Measurements from ENCODE around the gene PNPLA4. TPM values are rescaled to one million over a fixed set of nuclear protein-coding genes. Genes with fewer than 3 reads are reported as not detected.

The PNPLA4 gene
- total and polyA plus RNA-seq, 2 of the 13 experiments (the other 11 are each of a cell fraction or from before 2014, with no cell fraction given), result 13.0 to 17.7 TPM

DNA sequence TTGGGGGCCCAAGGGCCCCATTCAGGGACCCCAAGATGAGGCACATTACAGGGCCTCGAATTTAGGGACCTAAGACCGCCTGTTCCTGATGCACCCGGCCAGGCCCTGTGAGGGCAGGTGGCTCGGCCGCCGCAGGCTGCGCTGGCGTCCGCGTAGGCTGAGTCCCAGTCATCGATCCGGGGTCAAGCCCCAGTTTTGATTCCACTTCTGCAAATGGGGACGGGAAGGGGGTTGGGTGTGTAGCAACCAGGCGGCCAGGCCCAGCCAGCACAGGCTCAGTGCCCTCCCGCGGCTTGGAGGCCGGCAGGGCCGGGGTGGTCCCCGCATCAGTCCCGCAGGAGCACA lies 327 bp downstream of the PNPLA4 start (continued):
- TF ChIP-seq, protein P1, sequence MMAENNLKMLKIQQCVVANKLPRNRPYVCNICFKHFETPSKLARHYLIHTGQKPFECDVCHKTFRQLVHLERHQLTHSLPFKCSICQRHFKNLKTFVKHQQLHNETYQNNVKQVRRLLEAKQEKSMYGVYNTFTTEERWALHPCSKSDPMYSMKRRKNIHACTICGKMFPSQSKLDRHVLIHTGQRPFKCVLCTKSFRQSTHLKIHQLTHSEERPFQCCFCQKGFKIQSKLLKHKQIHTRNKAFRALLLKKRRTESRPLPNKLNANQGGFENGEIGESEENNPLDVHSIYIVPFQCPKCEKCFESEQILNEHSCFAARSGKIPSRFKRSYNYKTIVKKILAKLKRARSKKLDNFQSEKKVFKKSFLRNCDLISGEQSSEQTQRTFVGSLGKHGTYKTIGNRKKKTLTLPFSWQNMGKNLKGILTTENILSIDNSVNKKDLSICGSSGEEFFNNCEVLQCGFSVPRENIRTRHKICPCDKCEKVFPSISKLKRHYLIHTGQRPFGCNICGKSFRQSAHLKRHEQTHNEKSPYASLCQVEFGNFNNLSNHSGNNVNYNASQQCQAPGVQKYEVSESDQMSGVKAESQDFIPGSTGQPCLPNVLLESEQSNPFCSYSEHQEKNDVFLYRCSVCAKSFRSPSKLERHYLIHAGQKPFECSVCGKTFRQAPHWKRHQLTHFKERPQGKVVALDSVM (CRISPR knock-in tag; IDR thresholded peaks at IDR 0.05), result no peak
- TF ChIP-seq ZSCAN20 (CRISPR knock-in tag; IDR thresholded peaks at IDR 0.05; ENCODE audit: borderline replicate concordance) (no peak), TCF7 (IDR thresholded peaks at IDR 0.05; ENCODE audit: low read depth) (no peak), ZFP36L1 (CRISPR knock-in tag; IDR thresholded peaks at IDR 0.05) (no peak), YEATS4 (CRISPR knock-in tag; IDR thresholded peaks at IDR 0.05; ENCODE audit: borderline replicate concordance) (no peak), RBM39 (IDR thresholded peaks at IDR 0.05; ENCODE audit: low read depth, low read length, poor library complexity, severe bottlenecking) (no peak), ZNF713 (CRISPR knock-in tag; IDR thresholded peaks at IDR 0.05) (no peak), MAF1 (CRISPR knock-in tag; IDR thresholded peaks at IDR 0.05; ENCODE audit: borderline replicate concordance) (no peak), ZSCAN12 (CRISPR knock-in tag; IDR thresholded peaks at IDR 0.05) (no peak), ZNF790 (CRISPR knock-in tag; IDR thresholded peaks at IDR 0.05; ENCODE audit: borderline replicate concordance) (0 out of 2 replicates have a peak, but pooled peaks have one; percentile 46)
- TF ChIP-seq, protein P2, sequence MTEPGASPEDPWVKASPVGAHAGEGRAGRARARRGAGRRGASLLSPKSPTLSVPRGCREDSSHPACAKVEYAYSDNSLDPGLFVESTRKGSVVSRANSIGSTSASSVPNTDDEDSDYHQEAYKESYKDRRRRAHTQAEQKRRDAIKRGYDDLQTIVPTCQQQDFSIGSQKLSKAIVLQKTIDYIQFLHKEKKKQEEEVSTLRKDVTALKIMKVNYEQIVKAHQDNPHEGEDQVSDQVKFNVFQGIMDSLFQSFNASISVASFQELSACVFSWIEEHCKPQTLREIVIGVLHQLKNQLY (CRISPR knock-in tag; IDR thresholded peaks at IDR 0.05), result no peak

GRCh38 chrX:7926501-7926900 lies 712 bp downstream of the PNPLA4 start:
- TF ChIP-seq TGIF2 (CRISPR knock-in tag; IDR thresholded peaks at IDR 0.05) (0 out of 2 replicates have a peak, but pooled peaks have one; percentile 3), HCFC1 (IDR thresholded peaks at IDR 0.05; ENCODE audit: low read depth, low read length) (no peak), ATRX (CRISPR knock-in tag; IDR thresholded peaks at IDR 0.05; ENCODE audit: borderline replicate concordance) (no peak), NONO (IDR thresholded peaks at IDR 0.05) (no peak), NONO (CRISPR knock-in tag; conservative IDR thresholded peaks at IDR 0.05) (no peak), IRX3 (CRISPR knock-in tag; IDR thresholded peaks at IDR 0.05; ENCODE audit: borderline replicate concordance, low read depth) (no peak), MAFG (CRISPR knock-in tag; IDR thresholded peaks at IDR 0.05) (no peak)
- TF ChIP-seq, protein P3, sequence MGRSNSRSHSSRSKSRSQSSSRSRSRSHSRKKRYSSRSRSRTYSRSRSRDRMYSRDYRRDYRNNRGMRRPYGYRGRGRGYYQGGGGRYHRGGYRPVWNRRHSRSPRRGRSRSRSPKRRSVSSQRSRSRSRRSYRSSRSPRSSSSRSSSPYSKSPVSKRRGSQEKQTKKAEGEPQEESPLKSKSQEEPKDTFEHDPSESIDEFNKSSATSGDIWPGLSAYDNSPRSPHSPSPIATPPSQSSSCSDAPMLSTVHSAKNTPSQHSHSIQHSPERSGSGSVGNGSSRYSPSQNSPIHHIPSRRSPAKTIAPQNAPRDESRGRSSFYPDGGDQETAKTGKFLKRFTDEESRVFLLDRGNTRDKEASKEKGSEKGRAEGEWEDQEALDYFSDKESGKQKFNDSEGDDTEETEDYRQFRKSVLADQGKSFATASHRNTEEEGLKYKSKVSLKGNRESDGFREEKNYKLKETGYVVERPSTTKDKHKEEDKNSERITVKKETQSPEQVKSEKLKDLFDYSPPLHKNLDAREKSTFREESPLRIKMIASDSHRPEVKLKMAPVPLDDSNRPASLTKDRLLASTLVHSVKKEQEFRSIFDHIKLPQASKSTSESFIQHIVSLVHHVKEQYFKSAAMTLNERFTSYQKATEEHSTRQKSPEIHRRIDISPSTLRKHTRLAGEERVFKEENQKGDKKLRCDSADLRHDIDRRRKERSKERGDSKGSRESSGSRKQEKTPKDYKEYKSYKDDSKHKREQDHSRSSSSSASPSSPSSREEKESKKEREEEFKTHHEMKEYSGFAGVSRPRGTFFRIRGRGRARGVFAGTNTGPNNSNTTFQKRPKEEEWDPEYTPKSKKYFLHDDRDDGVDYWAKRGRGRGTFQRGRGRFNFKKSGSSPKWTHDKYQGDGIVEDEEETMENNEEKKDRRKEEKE (IDR thresholded peaks at IDR 0.05), result no peak
- TF ChIP-seq, protein P4, sequence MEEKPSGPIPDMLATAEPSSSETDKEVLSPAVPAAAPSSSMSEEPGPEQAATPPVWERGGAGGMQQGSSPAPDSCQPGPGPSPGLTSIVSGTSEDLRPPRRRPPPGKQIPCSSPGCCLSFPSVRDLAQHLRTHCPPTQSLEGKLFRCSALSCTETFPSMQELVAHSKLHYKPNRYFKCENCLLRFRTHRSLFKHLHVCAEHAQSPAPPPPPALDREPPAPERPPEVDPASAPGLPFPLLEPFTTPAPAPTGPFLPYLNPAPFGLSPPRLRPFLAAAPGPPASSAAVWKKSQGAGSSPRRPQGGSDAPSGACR (CRISPR knock-in tag; IDR thresholded peaks at IDR 0.05), result no peak
- CTCF ChIA-PET (ENCODE audit: low intra/inter-chr PET ratio, low total read pairs), result interaction anchor here (1.0 kb wide), 1 partner anchor 735 kb away, joined by 3 read pairs; no protein-coding TSS in a partner anchor
- 63% methylated on average over 5 of the region's 5 CpGs for WGBS (ENCODE audit: low lambda C conversion rate)
- no peak for DNase-seq (ENCODE audit: low spot score)
- Histone ChIP-seq H3K79me2 (ENCODE audit: insufficient read depth, low read length) (no peaks in the 10 kb centered on the region), H3K9me3 (ENCODE audit: low read length) (no peaks in the 10 kb centered on the region), H2AFZ (ENCODE audit: low read length) (no peak overlapping the region), H3K36me3 (replicated peaks in 1 of 2; ENCODE audit: control insufficient read depth in 1 of 2, insufficient read depth in 2 of 2, low read length in 2 of 2) (no peaks in the 10 kb centered on the region), H3K27me3 (ENCODE audit: control insufficient read depth in 1 of 2, insufficient read depth in 2 of 2, low read length in 2 of 2) (no peaks in the 10 kb centered on the region), H3K4me1 (ENCODE audit: insufficient read depth, low read length) (peaks cover 9% of the 10 kb centered on the region), H3K27ac (ENCODE audit: extremely low read length, insufficient read depth, low read length) (peak overlapping the region; percentile 89), H4K20me1 (ENCODE audit: insufficient read depth, low read length) (no peaks in the 10 kb centered on the region), H3K4me2 (ENCODE audit: low read depth, low read length) (peak overlapping the region; percentile 76), H3K4me3 (replicated peaks in 1 of 3; ENCODE audit: insufficient read depth in 1 of 3, low read depth in 2 of 3, low read length in 3 of 3) (peak overlapping the region; percentile 66 to 81 (median 80)), H3K9ac (ENCODE audit: insufficient read depth, low read depth, low read length) (peak overlapping the region; percentile 87)
- no peak for FAIRE-seq
- POLR2A ChIA-PET, result no interaction called here
- in situ Hi-C loops (cut with HindIII; ENCODE audit: extremely low pct_ligation_motif_present, low pct_unique_long_range_greater_than_20kb), result no loop called here
- no TSS peak for BruUV-seq (replicated peaks)
- no peak for ATAC-seq
- intact Hi-C loops (cut with micrococcal nuclease; ENCODE audit: unreplicated experiment), result loop anchor here (2.0 kb wide), 1 partner anchor 778 kb away; the partner anchor contains the start of gene PUDP
